DMS 273 (cell line): Measurements from ENCODE around the gene ANKRD6.
"Not testable (repeated sequence)": the region's sequence is repeated elsewhere in the genome, so short reads cannot be mapped to it uniquely, and the experiment has no call there.

ENCODE experiments used
- DNase-seq: peaks from one replicate; lab custom pipeline; 2025; ENCODE audit not compliant: unreplicated experiment; lab: John Stamatoyannopoulos, UW

The ANKRD6 gene

DNA sequence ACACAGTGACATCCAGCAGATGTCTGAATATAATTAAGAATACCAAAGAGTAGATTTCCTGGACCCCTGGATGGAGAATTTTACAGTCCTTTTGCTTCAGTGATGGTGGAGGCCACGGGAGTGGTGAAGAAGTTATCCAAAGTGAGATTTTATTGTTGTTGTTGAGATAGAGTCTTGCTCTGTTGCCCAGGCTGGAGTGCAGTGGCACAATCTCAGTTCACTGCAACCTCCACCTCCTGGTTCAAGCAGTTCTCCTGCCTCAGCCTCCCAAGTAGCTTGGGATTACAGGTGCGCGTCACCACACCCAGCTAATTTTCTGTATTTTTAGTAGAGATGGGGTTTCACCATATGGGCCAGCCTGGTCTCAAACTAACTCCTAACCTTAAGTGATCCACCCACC is 208.6 kb downstream of the ANKRD6 start:
- not testable (repeated sequence) for DNase-seq

- DNase-seq: no peak
Observed at GRCh38 chr6:89642956-89643355, 210.0 kb downstream of the ANKRD6 start.

DNA sequence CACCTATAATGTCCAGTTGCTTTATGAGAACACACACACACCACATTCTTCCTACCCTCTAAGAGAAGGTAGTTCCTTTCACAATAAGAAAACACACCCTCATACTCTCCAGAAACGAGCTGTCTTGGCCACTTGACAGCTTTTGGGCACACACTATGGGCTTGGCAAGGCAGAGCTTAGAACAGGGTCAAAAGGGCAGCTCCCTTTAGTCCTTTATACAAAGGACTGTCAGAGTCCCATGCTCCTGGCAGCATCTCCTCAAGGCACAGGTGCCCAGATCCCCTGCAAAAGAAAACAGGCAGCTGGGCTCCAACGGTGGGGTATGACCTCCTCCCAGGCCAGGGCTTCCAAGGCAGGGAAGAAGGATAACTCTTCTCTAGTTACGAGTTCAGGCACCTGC is 210.5 kb downstream of the ANKRD6 start:
- no peak for DNase-seq

DNA sequence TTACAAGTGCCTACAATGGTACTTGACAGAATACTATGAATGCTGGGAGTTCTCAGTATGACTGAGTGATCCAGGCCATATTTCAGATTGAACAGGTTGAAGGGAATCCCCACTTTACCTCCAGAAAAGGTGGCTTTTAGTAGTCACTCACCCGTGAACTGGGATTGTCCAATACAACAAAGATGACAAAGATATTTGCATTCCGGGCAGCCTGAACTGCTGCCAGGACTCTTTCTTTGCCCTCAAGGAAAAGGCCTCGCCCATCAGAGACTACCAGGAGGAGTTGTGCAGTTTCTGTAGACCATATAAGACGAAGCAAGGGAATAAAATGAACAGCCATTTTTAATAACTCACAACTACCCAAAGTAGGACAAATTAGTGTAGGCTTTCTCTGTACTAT is 211.9 kb downstream of the ANKRD6 start:
- no peak for DNase-seq

- DNase-seq: no peak
Observed at GRCh38 chr6:89649682-89650081, 216.7 kb downstream of the ANKRD6 start.

DNA sequence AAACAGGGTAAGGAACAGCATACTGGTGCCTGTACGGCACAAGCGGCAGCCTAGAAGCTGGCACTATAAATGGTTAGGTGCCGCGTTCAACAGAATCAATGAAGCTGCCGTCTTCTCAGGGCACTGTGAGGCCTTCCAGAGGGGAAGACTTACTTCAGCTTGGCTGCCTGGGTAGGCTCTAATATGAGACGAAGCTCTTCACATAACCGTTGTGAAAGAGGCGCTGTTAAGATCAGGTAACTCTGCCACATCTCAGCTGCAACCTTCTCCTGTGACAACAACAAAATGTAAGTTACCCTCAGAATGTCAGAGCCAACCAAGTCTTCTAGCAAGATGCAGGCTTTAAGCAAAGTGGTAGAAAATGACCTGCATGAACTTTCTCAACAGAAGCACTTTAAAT is 217.6 kb downstream of the ANKRD6 start:
- DNase-seq: no peak

- DNase-seq: no peak
Observed at GRCh38 chr6:89655122-89655521, 222.2 kb downstream of the ANKRD6 start.

DNA sequence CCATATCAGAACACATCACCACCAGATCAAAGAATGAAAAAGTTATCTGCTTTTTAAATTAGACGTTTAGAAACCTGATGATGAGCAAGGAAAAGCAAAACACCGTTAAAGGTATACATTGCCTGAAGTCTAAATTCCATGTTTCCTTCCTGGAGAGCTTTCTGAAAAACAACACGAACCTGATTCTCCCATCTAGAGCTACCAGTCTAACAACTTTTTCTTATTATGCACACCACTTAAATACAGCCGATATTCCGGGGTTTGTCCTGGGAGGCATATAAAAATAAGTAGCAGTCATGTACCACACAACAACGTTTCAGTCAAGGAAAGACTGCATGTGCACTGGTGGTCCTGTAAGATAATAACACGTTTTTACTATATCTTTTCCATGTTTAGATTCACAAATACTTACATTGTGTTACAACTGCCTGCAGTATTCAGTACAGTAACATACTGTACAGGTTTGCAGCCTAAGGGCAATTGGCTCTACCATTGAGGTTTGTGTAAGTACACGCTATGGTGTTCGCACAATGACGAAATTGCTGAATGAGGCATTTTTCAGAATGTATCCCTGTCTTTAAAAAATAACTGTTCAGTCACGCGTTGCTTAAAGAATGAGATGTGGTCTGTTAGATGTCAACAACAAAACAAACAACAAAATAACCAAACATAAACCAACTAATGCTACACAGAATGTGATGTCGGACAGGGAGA is 224.7 kb downstream of the ANKRD6 start:
- DNase-seq: no peak

DNA sequence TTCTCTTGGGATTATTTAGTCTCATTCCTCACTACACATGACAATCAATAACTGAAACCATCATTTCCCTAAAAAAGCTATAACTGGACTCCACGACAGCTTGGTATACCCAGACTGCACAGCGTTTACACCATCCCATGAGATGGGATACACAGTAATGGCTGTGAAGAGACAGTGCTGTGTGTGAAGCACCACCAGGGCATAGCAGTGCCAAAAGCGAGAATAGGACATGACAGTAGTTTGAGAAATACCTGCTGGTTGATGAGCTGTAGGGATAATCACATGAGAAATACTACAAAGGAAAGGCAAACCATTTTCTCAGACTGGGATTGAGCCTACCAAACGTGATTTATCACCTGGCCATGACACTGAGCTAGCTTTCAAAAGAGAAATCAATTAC is 228.0 kb downstream of the ANKRD6 start:
- DNase-seq: no peak

DNA sequence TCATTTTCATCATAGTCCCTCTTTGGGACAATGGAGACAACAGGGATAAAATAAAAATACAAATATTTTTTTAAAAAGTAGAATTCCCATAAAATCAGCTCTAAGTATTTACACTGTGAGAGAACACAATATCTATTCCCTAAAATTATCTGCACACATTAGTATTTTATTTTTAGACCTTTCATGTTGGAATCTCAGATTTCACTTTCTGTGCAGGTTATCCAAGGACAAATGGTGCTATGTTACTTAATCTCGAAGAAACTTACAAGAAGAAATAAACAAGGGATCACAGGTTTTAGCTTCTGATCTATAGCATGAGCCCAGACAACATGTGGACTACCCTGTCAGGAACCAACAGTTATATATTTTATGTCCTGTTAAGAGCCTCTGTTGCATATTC is 228.6 kb downstream of the ANKRD6 start:
- no peak for DNase-seq

- DNase-seq: no peak
Observed at GRCh38 chr6:89662659-89663223, 229.8 kb downstream of the ANKRD6 start.

- peak; percentile 19 for DNase-seq
Observed at GRCh38 chr6:89667872-89668556, 235.1 kb downstream of the ANKRD6 start.

GRCh38 chr6:89669002-89669401 is 236.1 kb downstream of the ANKRD6 start:
- no peak for DNase-seq

DNA sequence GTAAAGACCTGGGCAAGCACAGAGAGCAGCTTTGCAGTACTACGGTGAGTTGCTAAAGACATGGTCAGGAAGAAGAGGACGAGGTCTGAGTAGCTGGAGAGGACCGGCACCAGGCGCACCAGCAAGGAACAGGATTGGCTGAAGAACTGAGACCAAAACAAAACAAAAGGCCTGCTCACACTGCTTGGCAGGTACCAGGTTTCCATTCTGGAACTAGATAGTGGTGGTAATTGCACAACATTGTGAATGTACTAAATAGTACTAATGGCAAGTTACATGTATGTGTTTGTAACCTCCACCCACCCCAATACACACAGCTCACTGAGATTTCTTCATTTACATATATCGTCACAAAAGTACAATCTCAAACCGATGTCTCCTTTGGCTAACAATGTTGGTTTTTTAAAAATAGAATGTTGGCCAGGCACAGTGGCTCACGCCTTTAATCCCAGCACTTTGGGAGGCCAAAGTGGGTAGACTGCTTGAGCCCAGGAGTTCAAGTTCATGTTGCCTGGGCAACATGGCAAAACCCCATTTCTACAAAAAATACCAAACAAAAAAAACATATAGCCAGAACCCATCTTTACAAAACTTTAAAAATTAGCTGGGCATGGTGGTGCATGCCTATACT is 238.1 kb downstream of the ANKRD6 start:
- DNase-seq: no peak

DNA sequence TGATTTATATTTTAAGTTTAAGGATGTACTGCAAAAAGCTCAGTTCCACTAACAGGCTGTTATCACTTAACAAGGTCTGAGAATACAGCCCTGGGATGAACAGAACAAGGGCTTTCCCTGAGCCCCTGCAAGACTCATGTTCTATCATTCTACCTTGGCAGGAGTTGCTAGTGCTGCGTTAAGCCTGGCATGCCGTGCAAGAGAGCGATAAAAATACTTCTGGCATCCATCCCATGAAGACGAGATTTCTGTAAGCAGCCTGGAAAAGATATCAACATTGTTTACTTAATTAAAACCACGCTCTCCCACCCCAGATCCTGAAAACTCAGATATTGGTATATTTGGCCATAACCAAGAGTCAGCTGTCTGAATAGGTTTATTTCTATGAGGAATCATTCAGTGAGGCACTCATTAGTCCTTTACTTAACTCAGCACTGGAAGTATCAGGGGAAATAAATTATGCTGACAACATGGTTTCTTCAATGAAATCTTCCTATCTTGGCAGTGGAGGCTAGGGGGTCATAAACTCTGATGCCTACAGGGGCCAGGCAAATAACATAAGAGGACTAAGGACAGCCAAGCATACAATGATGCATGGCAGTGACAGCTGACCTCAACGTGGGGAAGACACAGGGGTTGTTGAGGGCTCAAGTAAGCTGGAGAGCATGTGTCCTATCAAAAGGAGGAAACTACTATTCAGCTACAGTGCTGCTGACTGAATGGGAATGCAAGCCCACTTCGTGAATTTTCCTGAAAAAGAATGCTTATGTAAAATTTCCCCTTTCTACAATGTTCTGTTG is 243.2 kb downstream of the ANKRD6 start:
- DNase-seq: no peak

DNA sequence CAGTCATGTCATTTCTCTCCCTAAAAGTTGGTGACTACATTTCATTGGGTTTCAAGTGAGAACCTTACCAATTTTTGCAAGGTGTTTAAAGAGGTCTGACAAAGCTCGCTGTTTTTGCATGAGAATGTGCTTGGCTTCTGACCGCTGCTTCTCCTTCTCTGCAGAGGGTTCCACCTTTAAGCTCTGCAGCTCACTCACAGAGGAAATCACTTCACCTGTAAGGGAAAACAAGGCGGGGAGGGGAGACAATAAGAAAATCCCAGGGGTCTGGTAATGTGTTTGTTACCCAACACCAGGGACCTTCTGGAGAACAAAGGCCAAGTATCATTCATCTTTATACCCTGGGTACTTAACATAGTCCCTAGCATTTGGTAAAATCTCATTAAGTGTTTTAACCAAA is 245.6 kb downstream of the ANKRD6 start:
- DNase-seq: no peak

DNA sequence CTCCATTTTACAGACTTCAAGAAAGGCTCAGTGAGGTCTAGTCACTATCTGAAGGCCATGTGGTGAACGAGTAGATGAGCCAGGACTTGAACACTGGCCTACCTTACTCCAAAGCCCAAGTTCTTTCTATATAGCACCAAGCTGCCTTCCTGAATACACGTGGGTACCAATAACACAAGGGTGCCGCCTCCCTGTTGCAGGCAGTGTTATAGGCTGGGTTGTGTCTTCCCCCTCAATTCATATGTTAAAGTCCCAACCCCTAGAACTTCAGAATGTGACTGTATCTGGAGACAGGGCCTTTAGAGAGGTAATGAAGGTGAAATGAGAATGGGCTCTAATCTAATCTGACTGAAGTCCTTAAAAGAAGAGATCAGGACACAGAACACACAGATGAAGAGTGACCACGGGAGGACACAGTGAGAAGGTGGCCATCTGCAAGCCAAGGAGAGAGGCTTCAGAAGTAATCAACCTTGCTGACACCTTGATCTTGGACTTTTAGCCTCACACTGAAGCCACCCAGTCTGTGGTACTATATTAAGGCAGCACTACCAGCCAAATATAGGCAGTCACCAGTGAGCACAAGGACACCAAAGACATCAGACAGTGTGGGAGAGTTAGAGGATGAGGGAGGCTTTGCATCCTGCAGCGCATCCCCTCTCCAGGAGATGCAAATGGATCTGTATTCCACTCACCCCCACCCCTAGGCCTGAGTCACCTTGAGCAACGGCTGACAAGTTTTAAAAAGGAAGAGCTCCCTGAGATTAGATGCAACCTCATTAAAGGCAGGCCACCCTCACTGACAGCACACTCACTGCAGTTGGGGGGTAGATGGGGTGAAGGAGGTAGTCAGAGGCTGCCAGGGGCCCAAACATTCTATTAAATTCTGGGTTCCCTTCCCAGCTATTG is 246.5 kb downstream of the ANKRD6 start:
- DNase-seq: no peak

DNA sequence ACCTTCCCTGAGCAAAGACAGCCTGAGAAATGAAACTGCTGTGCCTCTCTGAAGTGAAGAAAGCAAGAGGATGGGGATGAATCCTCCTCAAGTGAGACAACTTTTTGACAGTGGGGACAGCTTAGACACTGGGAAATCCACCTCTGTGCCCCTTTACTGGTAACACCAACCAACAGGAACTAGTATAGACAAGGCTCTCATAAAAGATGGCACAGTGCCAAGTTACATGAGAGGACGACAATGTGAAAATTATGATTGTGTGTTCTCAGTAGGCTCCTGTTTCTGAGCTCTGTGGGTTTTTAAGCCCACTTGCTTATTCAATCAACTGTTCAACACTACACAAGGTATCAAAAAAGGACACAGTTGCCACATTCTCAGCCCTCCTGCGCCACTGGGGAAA is 247.2 kb downstream of the ANKRD6 start:
- DNase-seq: no peak

GRCh38 chr6:89680551-89680950 is 247.6 kb downstream of the ANKRD6 start:
- no peak for DNase-seq

DNA sequence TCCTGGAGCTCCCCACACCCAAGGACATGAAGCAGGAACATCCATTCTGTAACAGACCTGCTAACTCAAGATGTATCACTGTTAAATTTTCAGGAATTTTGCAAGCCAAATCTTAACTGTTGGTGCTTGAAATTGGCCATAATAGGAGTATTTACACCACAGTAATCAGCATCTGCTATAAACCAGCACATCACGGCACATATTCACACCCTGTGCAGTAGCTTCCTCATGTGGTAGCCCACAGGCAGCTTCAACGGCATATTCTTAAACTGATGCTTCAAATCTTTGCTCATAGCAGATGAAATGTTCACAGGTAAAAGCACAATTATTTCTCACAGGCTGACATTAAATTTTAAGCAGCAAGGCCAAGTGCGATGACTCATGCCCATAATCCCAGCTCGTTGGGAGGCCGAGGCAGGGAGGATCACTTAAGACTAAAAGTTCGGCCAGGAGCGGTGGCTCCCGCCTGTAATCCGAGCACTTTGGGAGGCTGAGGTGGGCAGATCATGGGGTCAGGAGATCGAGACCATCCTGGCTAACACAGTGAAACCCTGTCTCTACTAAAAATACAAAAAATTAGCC is 249.1 kb downstream of the ANKRD6 start:
- no peak for DNase-seq
